Amygdala (tissue), 56 donors: ENCODE results near the gene CEP72.

Experiments
- DNase-seq, 56 donors: peaks; one replicate each; lab custom pipeline; 2025; lab: John Stamatoyannopoulos, UW

CEP72 gene

DNA sequence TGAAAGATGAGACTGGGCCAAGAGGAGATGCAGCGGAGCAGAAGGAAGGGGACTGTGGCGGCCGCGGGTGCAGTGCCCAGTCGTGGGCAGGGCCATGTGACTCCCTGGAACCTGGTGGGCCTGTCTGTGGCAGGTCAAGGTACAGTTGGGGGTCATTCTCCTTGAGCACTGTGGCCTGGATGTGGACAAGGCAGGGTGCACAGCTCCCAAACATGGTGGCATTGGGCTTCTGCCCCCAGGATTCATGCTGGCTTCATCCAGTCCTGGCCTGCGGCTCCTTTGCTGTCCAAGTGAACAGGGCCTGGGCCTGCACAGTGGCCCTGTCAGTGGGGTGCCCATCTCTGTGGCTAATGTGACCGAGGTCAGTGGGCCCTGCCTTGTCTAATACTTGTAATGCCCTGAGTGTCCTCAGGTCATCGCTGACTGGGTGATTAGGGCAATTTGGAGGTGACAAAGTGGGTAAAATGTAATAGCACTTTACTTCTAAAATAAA lies 39.9 kb downstream of the CEP72 start:
- no peak for DNase-seq

DNA sequence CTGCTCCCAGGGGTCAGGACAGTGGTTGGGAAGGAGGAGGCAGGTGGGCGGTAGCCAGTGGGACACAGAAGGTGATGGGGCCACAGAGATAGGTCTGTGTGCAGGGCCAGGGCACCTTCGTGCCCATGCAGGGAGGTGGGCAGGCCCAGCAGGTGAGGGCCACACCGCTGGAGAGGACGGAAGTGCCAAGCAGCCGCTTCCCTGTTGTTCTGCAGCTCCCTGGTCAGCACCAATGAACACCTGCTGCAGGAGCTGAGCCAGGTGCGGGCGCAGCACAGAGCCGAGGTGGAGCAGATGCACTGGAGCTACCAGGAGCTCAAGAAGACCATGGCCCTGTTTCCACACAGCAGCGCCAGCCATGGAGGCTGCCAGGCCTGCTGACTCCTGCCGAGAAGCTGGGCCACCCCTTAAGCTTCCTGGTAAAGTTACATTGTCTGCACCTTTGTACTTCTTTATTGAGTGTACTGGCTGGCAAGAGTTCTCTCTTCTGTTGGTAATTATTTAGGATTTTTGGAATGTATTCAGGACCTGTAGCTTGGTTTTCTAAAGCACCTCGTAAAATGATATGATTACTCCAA lies 40.7 kb downstream of the CEP72 start:
- no peak for DNase-seq

DNA sequence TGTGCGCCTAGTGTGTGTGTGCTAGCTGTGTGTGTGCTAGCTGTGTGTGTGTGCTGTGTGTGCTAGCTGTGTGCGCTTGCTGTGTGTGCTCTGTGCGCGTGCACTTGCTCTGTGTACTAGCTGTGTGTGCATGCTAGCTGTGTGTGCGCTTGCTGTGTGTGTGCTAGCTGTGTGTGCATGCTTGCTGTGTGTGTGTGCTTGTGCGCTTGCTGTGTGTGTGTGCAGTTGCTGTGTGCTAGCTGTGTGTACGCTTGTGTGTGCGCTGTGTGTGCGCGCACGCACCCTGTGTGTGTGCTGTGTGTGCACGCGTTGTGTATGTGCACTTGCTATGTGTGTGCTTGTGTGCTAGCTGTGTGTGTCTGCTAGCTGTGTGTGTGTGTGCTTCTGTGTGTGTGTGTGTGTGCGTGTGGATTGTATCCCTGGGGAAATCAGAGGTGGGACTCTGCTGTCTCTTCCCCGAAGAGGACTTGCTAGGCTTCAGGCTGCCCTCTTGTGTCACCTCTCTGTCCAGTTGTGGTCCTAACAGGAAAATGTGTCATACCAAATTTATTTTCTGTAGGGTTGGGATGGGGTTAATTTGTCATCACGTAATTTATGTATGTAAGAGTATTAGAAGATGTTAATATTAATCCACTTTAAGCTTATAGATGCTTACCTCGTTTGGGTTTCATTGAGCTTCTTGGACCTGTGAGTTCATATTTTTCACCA lies 42.1 kb downstream of the CEP72 start:
- DNase-seq = no peak

DNA sequence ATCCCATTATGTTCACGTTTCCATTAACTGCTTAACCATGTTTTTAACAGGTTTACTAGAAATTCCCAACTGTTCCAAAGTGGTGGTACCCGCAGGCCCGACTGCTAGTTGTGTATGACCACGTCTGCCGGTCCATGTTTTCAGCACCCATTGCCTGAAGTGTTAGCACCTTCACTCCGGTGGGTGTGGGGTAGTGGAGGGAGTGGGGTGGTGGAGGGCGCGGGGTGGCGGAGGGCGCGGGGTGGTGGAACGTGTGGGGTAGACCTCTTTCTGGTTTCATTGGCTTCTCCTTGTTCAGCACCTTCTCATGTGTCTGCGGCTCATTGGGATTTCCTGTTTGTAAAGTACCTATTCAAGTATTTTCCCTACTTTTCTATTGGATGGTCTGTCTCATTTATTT lies 43.3 kb downstream of the CEP72 start:
- DNase-seq = no peak

DNA sequence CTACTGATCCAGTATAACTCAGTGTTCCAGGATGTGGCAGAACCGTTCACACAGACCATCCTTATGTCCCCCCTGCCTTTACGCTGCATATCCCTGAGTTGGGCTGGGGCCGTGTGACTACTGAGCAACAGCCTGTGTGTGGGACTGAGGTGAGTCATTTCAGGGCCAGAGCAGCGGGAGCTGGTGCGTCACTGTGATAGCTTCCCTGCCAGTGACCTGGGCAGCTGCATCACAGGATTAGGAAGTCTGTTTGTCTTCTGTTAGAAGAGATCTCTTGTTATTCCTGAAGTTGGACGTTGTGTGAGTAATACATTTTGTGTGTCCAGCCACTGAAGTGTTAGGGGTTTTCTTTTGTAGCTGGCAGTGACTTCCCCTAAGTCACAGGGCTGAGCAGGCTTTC lies 45.4 kb downstream of the CEP72 start:
- DNase-seq = no peak

DNA sequence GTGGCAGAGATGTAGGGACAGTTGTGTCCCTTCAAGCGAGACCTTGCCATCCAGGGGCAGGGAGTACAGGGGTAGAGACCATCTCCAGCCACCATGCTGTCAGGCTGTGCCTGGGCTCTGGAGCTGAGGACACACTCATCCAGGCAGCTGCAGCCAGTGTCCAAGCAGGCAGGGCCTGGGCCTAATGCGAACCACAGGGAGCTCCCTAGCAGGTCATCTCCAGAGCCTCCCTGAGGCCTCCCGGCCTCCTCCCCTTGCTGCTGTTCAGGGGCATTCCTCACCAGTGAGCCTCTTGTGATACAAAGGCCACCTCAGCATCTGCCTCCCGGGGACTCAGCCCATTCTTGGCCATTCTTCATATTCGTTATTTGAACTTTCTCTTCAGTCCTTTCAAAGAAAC lies 46.0 kb downstream of the CEP72 start:
- no peak for DNase-seq

DNA sequence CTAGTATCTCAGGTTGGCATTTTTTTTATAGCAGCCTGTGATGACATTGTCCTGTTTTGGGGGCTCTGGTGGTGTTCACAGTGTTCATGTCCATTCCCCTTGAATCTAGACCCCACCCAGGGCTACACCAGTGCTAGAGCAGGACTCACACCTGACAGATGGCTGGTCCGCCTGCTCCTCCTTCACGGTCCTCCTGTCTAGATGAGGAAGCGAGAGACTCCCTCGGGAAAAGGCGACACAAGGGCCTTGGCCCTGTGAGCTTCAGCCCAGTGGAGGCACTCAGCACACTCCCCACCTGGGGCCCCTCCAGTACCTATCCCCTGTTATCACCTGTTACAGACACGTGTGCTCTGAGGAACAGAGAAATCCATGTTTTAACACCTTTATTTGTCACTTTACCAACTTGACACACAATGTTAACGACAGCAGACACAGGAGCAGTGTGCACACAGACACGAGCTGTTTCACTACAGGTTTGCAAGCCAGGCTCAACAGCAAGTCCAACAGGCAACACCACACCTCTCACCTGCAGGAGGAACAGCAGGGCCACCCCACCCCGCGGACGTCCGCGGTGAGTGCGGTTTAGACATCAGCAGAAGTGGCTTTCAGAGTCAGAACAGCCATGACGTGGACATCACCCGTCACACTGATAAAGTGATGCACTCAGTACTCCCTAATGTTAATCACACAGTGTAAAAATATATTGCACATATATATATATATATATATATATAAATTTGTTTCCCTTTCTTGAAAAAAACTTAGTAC lies 47.5 kb downstream of the CEP72 start:
- no peak for DNase-seq

DNA sequence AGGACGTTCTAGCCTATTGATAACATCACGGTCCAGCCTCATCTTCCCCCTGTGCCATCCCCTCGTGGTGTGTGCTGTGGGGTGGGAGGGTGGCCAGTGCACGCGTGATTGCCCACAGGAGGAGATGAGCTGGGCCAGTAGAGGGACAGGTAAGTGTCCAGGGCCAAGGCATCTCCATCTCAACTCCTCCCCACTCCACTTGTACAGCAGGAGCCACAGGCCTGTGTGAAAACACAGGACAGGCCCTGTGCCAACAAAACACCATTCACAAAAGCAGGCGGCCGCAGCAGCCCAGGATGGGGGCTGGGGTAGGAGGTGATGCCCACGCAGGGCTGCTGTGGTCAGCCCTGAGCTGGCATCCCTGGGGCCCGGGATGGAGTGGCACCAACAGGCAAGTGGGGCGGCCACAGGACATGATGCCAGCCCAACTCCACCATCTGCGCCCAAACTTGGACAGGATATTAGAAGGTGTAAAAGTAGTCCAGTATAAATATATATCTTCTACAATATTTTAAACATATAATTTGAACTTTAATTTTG lies 48.4 kb downstream of the CEP72 start:
- no peak for DNase-seq

DNA sequence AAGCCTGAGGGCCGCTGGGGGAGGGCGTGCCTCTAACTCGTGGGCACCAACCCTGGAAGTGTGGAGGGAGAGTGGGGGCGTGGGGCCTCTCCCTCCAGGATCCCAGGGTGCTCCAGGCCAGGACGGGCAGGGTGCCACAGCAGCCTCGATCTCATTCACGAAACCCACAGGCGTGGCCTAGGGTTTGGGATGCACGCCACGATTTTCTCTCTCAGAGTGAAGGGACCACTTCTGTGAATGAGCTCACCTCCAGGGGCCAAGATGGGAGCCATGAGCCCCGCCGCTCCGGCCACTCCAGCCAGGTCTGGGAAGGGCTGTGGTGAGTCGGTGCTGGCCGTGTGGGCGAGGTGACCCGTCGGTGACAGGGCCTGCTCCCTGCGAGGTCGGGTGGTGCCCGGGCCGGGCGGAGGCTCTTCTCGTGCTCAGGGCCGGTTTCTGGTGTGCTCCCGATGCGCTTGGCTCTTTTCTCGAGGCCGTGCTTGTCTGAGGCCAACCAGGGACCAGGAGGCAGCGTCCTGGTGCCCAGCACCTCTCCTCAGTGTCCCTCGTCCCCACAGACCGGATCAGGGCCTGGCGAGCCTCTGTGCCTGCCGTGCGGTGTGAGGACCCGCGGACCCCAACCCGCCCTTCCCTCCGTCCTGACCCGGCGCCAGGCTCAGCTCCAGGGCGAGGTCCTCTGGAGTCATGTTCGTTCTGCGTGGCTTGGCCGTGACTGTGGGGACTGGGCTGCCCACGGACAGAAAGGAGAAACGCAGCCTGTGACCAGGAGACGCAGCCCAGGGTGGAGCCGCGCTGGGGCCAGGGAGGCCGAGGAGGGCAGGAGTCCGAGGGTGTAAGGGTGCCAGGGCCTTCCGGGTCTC lies 50.0 kb downstream of the CEP72 start:
- DNase-seq = no peak

DNA sequence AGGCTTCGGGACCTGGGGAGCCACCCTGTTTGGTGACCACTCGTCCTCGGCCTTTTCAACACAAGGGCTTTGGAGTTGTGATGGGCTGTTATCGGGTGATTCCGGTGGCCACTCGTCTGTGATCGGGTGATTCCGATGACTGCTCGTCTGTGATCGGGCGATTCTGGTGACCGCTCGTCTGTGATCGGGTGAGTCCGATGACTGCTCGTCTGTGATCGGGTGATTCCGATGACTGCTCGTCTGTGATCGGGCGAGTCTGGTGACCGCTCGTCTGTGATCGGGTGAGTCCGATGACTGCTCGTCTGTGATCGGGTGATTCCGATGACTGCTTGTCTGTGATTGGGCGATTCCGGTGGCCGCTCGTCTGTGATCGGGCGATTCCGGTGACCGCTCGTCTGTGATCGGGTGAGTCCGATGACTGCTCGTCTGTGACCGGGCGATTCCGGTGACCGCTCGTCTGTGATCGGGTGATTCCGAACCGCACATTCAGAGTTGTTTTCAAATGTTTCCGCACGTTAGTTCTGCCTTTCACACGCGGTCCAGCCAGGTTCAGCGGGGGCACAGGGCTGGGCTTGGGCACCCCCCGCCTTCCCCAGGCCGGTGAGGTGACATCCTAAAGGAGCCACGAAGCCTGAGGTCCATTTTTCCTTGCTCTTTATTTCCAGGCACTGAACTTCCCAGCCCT lies 50.8 kb downstream of the CEP72 start:
- no peak for DNase-seq

DNA sequence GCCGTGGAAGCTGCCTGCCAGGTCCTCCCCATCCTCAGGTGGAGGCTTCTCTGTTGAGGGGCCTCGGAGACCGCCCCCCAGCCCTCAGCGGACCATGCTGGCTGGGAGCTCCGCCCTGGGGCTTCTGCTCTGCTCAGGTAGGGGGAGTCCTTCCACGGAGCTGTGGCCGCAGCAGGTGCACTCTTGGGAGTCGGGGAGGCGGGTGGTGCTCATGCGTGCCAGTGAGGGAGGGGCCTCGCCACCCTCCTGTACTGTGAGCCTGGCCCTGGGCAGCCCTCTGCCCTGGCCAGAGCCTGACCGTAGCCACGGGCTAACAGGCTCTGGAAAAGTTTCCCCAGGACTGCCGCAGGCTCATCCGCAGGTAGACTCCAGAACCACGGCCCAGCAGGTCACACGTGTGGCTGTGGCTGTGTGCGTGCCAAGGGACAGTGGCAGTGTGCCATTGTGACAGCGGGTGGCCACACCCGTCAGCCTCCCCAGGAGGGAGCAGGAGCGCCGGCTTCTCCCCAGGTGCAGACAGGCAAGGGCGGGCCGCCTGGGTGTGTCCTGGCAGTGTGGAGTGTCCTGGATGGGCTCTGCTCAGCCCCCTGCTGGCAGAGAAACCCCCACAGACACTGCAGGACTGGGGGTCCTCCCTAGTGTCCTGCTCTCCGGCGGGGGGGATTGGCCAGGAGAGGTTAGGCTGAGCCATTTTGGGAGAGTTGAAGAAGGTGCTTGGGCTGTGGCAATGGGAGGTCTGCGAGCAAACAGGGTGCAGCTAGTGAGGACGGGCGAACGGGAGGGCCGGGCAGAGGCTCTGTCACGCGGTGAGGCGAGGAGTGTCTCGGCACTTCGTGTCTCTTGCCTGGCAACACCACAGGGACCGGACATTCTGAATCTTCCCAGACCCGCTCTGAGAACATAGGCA lies 51.5 kb downstream of the CEP72 start:
- no peak for DNase-seq

DNA sequence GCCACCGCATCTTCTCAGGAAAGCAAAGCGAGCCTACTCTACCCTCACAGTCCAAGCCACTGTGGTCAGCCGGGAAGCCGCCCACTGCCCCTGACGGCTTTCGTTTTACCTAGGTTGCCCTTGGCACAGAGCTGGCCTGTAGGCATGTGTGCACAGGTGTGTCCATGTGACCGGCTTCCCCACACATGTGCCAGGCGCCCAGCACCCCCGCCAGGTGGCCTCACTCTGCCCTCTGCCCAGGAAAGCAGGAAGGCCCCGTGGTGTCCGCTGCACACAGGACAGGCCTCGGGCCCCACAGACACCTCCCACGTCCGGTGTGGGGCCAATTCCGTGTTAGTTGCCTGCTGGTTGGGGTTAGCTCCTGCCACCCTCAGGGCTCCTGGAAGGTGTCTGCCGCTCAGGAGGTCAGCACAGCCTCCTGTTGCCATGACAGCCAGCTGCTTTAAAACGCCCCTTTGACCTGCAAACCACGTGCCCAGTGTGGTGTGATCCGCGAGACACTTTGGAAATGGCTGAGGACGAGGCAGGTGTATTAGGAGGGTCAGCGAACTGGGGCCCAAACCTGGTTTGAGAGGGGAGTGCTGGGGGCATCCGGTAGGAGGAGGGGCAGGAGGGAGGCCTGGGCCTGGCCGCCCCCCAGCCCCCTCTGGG lies 52.3 kb downstream of the CEP72 start:
- no peak for DNase-seq

DNA sequence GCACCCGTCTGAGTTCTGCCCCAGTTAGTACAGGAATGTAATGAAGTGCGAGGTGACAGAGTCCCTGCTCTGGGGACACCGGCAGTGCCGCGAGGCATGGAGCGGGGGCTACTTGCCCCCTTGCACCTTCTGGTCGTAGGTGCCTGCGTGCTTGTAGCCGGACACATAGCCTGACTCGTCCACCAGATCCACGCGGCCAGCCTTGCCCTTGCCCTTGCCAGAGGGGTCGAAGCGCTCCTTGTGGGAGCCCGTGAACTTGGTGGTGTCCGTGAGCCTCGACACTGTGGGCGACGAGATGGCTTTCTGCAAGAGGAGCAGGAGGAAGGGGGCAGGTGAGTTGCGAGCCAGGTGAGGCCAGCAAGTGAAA lies 52.8 kb downstream of the CEP72 start:
- no peak for DNase-seq

DNA sequence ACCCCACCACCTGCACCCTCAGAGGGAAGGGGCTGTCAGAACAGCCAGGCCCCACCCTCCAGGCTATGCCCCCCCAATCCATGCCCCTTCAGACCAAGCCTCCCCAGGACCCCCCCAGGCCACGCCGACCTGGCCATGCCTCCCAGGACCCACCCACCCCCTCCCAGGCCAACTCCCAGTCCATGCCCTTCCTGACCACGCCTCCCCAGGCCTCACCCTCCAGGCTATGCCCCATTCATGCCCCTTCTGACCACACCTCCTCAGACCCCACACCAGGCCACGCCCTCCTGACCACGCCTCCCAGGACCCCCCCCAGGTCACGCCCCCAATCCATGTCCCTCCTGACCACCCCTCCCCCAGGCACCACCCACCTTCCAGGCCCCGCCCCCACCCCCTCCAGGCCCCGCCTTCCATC lies 53.4 kb downstream of the CEP72 start:
- DNase-seq = no peak

DNA sequence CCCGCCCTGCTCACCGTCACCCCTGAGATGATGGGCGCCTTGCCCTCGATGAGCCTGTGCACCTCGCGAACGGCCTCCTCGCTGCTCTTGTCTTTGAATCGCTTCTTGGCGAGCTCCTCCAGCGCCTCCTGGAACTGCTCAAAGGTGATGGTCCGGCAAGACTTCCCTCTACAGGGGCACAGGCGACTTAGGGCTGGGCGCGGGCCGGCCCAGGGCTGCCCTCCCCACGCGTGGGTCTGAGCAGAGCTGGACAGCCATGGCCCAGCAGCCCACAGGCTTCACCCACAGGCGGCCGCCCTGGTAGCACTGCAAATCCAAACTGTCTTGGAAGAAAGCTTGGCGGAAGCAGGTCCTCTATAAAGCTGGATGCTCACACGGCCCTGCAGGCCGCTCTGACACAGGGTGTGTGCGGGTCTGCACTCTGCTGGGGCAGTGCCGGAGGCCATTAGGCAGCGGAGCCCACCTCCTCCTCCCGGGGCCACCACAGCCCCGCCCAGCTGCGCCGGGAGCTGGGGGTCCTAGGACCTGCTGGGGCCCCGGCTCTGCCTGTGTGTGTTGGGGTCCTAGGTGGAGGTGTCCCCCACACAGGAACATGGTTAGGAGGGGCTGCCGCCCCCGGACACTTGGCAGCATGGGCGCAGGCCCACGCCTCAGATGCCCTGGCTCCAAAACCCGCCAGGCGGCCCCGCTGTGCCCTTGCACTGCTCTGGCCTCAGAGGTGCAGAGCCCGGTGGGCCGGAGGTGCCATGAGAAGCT lies 54.0 kb downstream of the CEP72 start:
- no peak for DNase-seq

DNA sequence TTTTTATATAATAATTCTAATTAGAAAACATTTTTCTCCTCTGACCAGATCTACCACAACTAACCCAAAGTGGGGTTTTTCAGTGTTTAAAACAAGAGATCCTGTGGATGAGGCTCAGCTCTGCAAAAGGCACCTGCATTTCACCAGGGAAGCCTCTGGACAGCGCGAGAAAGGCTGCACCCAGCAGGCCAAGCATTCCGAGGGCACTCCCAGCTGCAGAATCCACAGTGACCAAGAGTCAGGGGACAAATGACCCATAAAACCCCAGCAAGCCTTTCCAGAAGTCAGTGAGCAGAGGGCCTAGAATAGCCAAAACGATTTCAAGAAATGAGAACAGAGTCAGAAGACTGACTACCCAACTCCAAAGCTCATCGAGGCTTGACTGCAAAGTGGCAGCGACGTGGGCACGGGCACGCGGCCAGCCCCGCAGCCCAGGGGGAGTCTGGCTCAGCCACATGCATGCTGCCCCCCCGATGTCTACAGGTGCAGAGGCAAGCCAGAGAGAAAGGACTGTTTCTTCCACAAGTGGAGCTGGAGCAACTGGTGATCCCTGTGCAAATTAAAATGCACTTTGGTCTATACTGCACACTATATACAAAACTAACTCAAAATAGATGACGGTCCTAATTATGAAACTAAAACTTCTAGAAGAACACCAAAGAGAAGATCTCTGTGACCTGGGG lies 54.8 kb downstream of the CEP72 start:
- no peak for DNase-seq
